WTC11 (cell line): ENCODE data around the gene ACVR2B. TPM values are rescaled to one million over a fixed set of nuclear protein-coding genes. Genes with fewer than 3 reads are reported as not detected.
A peak's percentile ranks its signal among the peaks of the same experiment; 100 is the strongest.

Experiments
- ATAC-seq: fragments of 200-7000 bp; cut with Tn5 transposase; 2 replicates; pipeline ENCODE4 v1.10.0; 2021; ENCODE audit warnings: mild to moderate bottlenecking, moderate library complexity
- CTCF ChIA-PET: fragments of 300-600 bp; sonication (Branson Sonifier 250); formaldehyde crosslinking; loops from one replicate; lab custom pipeline; 2021; ENCODE audit warnings: antibody characterized with exemption; lab: Charles Lee
- POLR2A ChIA-PET: fragments of 350-600 bp; sonication (Branson Sonifier 250); formaldehyde crosslinking; loops from one replicate; lab custom pipeline; 2021; ENCODE audit warnings: antibody characterized with exemption; lab: Charles Lee
- DNase-seq: peaks from one replicate; pipeline ENCODE4 v3.0.0; 2021; ENCODE audit warnings: low spot score
- H3K27ac Mint-ChIP-seq: 2 replicates; pipeline ENCODE4 v1.8.0; 2021; ENCODE audit warnings: mixed read lengths
- H3K27me3 Mint-ChIP-seq: 2 replicates; pipeline ENCODE4 v1.8.0; 2021; ENCODE audit warnings: low read depth, mild to moderate bottlenecking, moderate library complexity, mixed read lengths
- H3K36me3 Mint-ChIP-seq: 2 replicates; pipeline ENCODE4 v1.8.0; 2021; ENCODE audit warnings: mixed read lengths
- H3K4me1 Mint-ChIP-seq: 2 replicates; pipeline ENCODE4 v1.8.0; 2022; ENCODE audit warnings: mixed read lengths
- H3K4me3 Mint-ChIP-seq: 2 replicates; pipeline ENCODE4 v1.8.0; 2021; ENCODE audit warnings: mild to moderate bottlenecking, moderate library complexity, mixed read lengths
- H3K9me3 Mint-ChIP-seq: 2 replicates; pipeline ENCODE4 v1.8.0; 2021; ENCODE audit warnings: mixed read lengths
- ATF6 ChIP-seq: sonication (generic); formaldehyde crosslinking; IDR thresholded peaks from 2 replicates; pipeline ENCODE4 v1.8.1; 2023; ENCODE audit warnings: mild to moderate bottlenecking, missing genetic modification reagents
- CBFB ChIP-seq: sonication (generic); formaldehyde crosslinking; IDR thresholded peaks from 2 replicates; pipeline ENCODE4 v1.8.1; 2022; ENCODE audit warnings: mild to moderate bottlenecking, low read depth, missing genetic modification reagents
- CDX4 ChIP-seq: fragments of 250-450 bp; sonication (Bioruptor Pico); IDR thresholded peaks from 2 replicates; pipeline ENCODE4 v1.9.0; 2021; ENCODE audit warnings: moderate library complexity, mild to moderate bottlenecking, inconsistent platforms, borderline replicate concordance
- E2F4 ChIP-seq: sonication (generic); formaldehyde crosslinking; IDR thresholded peaks from 2 replicates; pipeline ENCODE4 v1.8.1; 2022; ENCODE audit warnings: low read depth, mild to moderate bottlenecking, moderate library complexity, missing genetic modification reagents, borderline replicate concordance
- ERG ChIP-seq: fragments of 250-450 bp; sonication (Bioruptor Pico); IDR thresholded peaks from 2 replicates; pipeline ENCODE4 v1.8.0; 2021; ENCODE audit warnings: mild to moderate bottlenecking
- IRF1 ChIP-seq: sonication (generic); formaldehyde crosslinking; IDR thresholded peaks from 2 replicates; pipeline ENCODE4 v1.8.0; 2023; ENCODE audit warnings: missing genetic modification reagents
- IRF2 ChIP-seq: sonication (generic); formaldehyde crosslinking; IDR thresholded peaks from 2 replicates; pipeline ENCODE4 v1.8.0; 2022; ENCODE audit warnings: low read depth, missing genetic modification reagents, borderline replicate concordance
- JAZF1 ChIP-seq: fragments of 250-450 bp; sonication (Bioruptor Pico); IDR thresholded peaks from 2 replicates; pipeline ENCODE4 v1.9.0; 2021; ENCODE audit warnings: moderate library complexity, mild to moderate bottlenecking, inconsistent platforms
- MLX ChIP-seq: sonication (generic); formaldehyde crosslinking; IDR thresholded peaks from 2 replicates; pipeline ENCODE4 v1.8.1; 2023; ENCODE audit warnings: mild to moderate bottlenecking, missing genetic modification reagents, moderate library complexity
- MXD4 ChIP-seq: fragments of 250-450 bp; sonication (Bioruptor Pico); IDR thresholded peaks from 2 replicates; pipeline ENCODE4 v1.8.0; 2021; ENCODE audit warnings: mild to moderate bottlenecking, moderate library complexity, borderline replicate concordance
- RELA ChIP-seq: sonication (generic); formaldehyde crosslinking; IDR thresholded peaks from 2 replicates; pipeline ENCODE4 v1.8.1; 2022; ENCODE audit warnings: missing genetic modification reagents, mild to moderate bottlenecking, borderline replicate concordance
- SMAD3 ChIP-seq: sonication (generic); formaldehyde crosslinking; IDR thresholded peaks from 2 replicates; pipeline ENCODE4 v1.8.0; 2022; ENCODE audit warnings: missing genetic modification reagents, mild to moderate bottlenecking, borderline replicate concordance
- SOX15 ChIP-seq: fragments of 250-450 bp; sonication (Bioruptor Pico); IDR thresholded peaks from 2 replicates; pipeline ENCODE4 v1.9.0; 2021; ENCODE audit warnings: mild to moderate bottlenecking
- USF1 ChIP-seq: sonication (generic); formaldehyde crosslinking; IDR thresholded peaks from 2 replicates; pipeline ENCODE4 v1.8.0; 2022; ENCODE audit warnings: mild to moderate bottlenecking, missing genetic modification reagents
- ZNF121 ChIP-seq: sonication (generic); formaldehyde crosslinking; IDR thresholded peaks from 2 replicates; pipeline ENCODE4 v1.8.0; 2023; ENCODE audit warnings: missing genetic modification reagents
- ZNF232 ChIP-seq: sonication (generic); formaldehyde crosslinking; IDR thresholded peaks from 2 replicates; pipeline ENCODE4 v1.8.0; 2022; ENCODE audit warnings: mild to moderate bottlenecking, missing genetic modification reagents
- ZNF532 ChIP-seq: fragments of 250-450 bp; sonication (Bioruptor Pico); IDR thresholded peaks from 2 replicates; pipeline ENCODE4 v1.9.0; 2021; ENCODE audit warnings: mild to moderate bottlenecking, borderline replicate concordance
- ZNF671 ChIP-seq: fragments of 250-450 bp; sonication (Bioruptor Pico); IDR thresholded peaks from 2 replicates; pipeline ENCODE4 v1.8.0; 2021; ENCODE audit warnings: mild to moderate bottlenecking
- total RNA-seq: library from RNA; stranded (reverse); gene quantifications from 3 replicates; pipeline ENCODE4 v1.2.3, GENCODE V29; 2021

ACVR2B gene
- total RNA-seq, 1 experiment from 2014 or later, result 104 TPM

- TF ChIP-seq USF1, result no peak
- no peak for TF ChIP-seq CBFB
- TF ChIP-seq IRF1 (CRISPR knock-in tag), result no peak
These were observed 70.5 kb downstream of the ACVR2B start (continued) for GRCh38 chr3:38524141-38524739.

- no peak for DNase-seq
- POLR2A ChIA-PET, result no interaction called here
- no peak for ATAC-seq
- no peak for TF ChIP-seq ATF6 (CRISPR knock-in tag)
- no peak for TF ChIP-seq MXD4
- no peak for TF ChIP-seq SMAD3 (CRISPR knock-in tag)
- TF ChIP-seq ZNF671, result no peak
- no peak for TF ChIP-seq ERG (CRISPR knock-in tag)
- no peak for TF ChIP-seq SOX15
- peaks cover 9% of the 10 kb centered on the region for H3K4me1 Mint-ChIP-seq
- H3K36me3 Mint-ChIP-seq, result peaks cover 36% of the 10 kb centered on the region
- no peaks in the 10 kb centered on the region for H3K9me3 Mint-ChIP-seq
- CTCF ChIA-PET, result no interaction called here
- no peak overlapping the region for H3K27ac Mint-ChIP-seq
- H3K4me3 Mint-ChIP-seq, result no peak overlapping the region
- H3K27me3 Mint-ChIP-seq, result no peaks in the 10 kb centered on the region
These were observed 73.1 kb downstream of the ACVR2B start for GRCh38 chr3:38526792-38527191.

- Mint-ChIP-seq H3K4me1 (peaks cover 21% of the 10 kb centered on the region), H3K27me3 (no peaks in the 10 kb centered on the region), H3K27ac (peak overlapping the region; percentile 29; the same call in 1 of the 2 replicates), H3K36me3 (peaks cover 33% of the 10 kb centered on the region), H3K9me3 (no peaks in the 10 kb centered on the region), H3K4me3 (no peak overlapping the region)
- ChIA-PET CTCF (interaction anchor here (0.6 to 2.1 kb wide), 22 partner anchors 9 to 143 kb away, joined by 3 to 17 read pairs (median 4); partner anchors contain the start of gene EXOG), POLR2A (no interaction called here)
- TF ChIP-seq CDX4 (CRISPR knock-in tag) (no peak), JAZF1 (CRISPR knock-in tag) (no peak)
- DNase-seq, result peak; percentile 53
- peak; percentile 88 for ATAC-seq
These were observed 74.8 kb downstream of the ACVR2B start for GRCh38 chr3:38528457-38528856.

GRCh38 chr3:38532529-38532928 is 78.8 kb downstream of the ACVR2B start:
- Mint-ChIP-seq H3K4me3 (no peak overlapping the region), H3K4me1 (peaks cover 34% of the 10 kb centered on the region), H3K27ac (no peak overlapping the region), H3K9me3 (peaks cover 21% of the 10 kb centered on the region), H3K36me3 (peaks cover 25% of the 10 kb centered on the region), H3K27me3 (peaks cover 3% of the 10 kb centered on the region; the same call in 1 of the 2 replicates)
- ChIA-PET CTCF (interaction anchor here (1.6 to 1.8 kb wide), 3 partner anchors 11 to 123 kb away, joined by 5 to 8 read pairs (median 6); no protein-coding TSS in a partner anchor), POLR2A (no interaction called here)
- no peak for DNase-seq
- ATAC-seq, result no peak
- no peak for TF ChIP-seq ZNF532 (CRISPR knock-in tag)
- TF ChIP-seq E2F4 (CRISPR knock-in tag), result no peak
- no peak for TF ChIP-seq ZNF232
- TF ChIP-seq MXD4, result no peak
- TF ChIP-seq RELA (CRISPR knock-in tag), result no peak
- no peak for TF ChIP-seq IRF2 (CRISPR knock-in tag)
- TF ChIP-seq MLX (CRISPR knock-in tag), result no peak
- TF ChIP-seq ZNF121 (CRISPR knock-in tag), result no peak
